Subcutaneous adipose tissue (tissue), 4 donors: ENCODE results near the gene CTXND1. TPM values are rescaled to one million over a fixed set of nuclear protein-coding genes. Genes with fewer than 3 reads are reported as not detected.

Experiments
- CTCF ChIP-seq: fragments of 450-650 bp; IDR thresholded peaks from one replicate; pipeline ENCODE4 v1.5.1; 2016; ENCODE audit warnings: low read depth, mild to moderate bottlenecking, control low read depth, antibody characterized with exemption, moderate library complexity
- total RNA-seq, 4 donors: library from RNA; depleted of rRNA; stranded (reverse); fragments of >200 nt; gene quantifications; one replicate each; pipeline ENCODE4 v1.1.0, GENCODE V29; 2016

Gene CTXND1
- total RNA-seq, 4 donors from 2014 or later = not detected

- no peak for TF ChIP-seq CTCF
These were observed 43.0 kb downstream of the CTXND1 start for GRCh38 chr15:80208758-80209734.

- no peak for TF ChIP-seq CTCF
These were observed 44.1 kb downstream of the CTXND1 start for GRCh38 chr15:80207887-80208286.

GRCh38 chr15:80204231-80204630 is 47.8 kb downstream of the CTXND1 start:
- TF ChIP-seq CTCF = no peak

GRCh38 chr15:80203361-80203885 is 48.6 kb downstream of the CTXND1 start:
- TF ChIP-seq CTCF = no peak

- no peak for TF ChIP-seq CTCF
These were observed 49.2 kb downstream of the CTXND1 start for GRCh38 chr15:80202641-80203360.

GRCh38 chr15:80202016-80202315 is 50.0 kb downstream of the CTXND1 start:
- TF ChIP-seq CTCF = no peak
